GM12864 (cell line): Measurements from ENCODE around the gene SIL1.

ENCODE experiments used
- DNase-seq: peaks from one replicate; pipeline ENCODE4 v3.0.0-alpha.2; 2011; ENCODE audit warnings: low read depth
- H3K4me3 ChIP-seq: 2 replicates; pipeline ENCODE4 v1.5.1; 2011; ENCODE audit warnings: mild to moderate bottlenecking, low read depth, low read length, control low read depth
- CTCF ChIP-seq: IDR thresholded peaks from 2 replicates; pipeline ENCODE4 v1.5.1; 2011; ENCODE audit warnings: low read depth, mild to moderate bottlenecking, moderate library complexity, low read length, control low read depth, inconsistent platforms; ENCODE audit errors: missing control alignments

SIL1 gene

GRCh38 chr5:138981131-138981530 lies 217.0 kb downstream of the SIL1 start:
- no peak overlapping the region for H3K4me3 ChIP-seq
- TF ChIP-seq CTCF = no peak
- DNase-seq = no peak

GRCh38 chr5:138980441-138980840 lies 217.7 kb downstream of the SIL1 start:
- no peak for DNase-seq
- no peak overlapping the region for H3K4me3 ChIP-seq
- no peak for TF ChIP-seq CTCF

GRCh38 chr5:138979684-138980280 lies 218.4 kb downstream of the SIL1 start:
- no peak for DNase-seq
- TF ChIP-seq CTCF = no peak
- no peak overlapping the region for H3K4me3 ChIP-seq

GRCh38 chr5:138978581-138978980 lies 219.6 kb downstream of the SIL1 start:
- no peak overlapping the region for H3K4me3 ChIP-seq
- no peak for DNase-seq
- no peak for TF ChIP-seq CTCF

- H3K4me3 ChIP-seq = no peak overlapping the region
- no peak for TF ChIP-seq CTCF
- DNase-seq = no peak
Measured at GRCh38 chr5:138978080-138978479, 220.1 kb downstream of the SIL1 start.

GRCh38 chr5:138975098-138975847 lies 222.9 kb downstream of the SIL1 start:
- H3K4me3 ChIP-seq = no peak overlapping the region
- no peak for DNase-seq
- TF ChIP-seq CTCF = no peak
